KMS-11 (cell line): ENCODE data around the gene TNFRSF6B.

Experiments used
- H2AFZ ChIP-seq: fragments of 200-600 bp; sonication (generic); 2 replicates; pipeline ENCODE4 v1.6.1; 2016; ENCODE audit warnings: antibody characterized with exemption, mixed run types, low read depth
- H3K27ac ChIP-seq: fragments of 200-600 bp; sonication (generic); 2 replicates; pipeline ENCODE4 v1.6.1; 2016; ENCODE audit warnings: mild to moderate bottlenecking, mixed run types
- H3K27me3 ChIP-seq: fragments of 200-600 bp; sonication (generic); 2 replicates; pipeline ENCODE4 v1.6.1; 2017; ENCODE audit warnings: mild to moderate bottlenecking, low read depth, mixed run types, moderate library complexity; ENCODE audit not compliant: insufficient read depth
- H3K36me3 ChIP-seq: fragments of 200-600 bp; sonication (generic); 2 replicates; pipeline ENCODE4 v1.6.1; 2017; ENCODE audit warnings: mild to moderate bottlenecking, mixed run types; ENCODE audit not compliant: insufficient read depth
- H3K4me1 ChIP-seq: fragments of 200-600 bp; sonication (generic); 2 replicates; pipeline ENCODE4 v1.6.1; 2016; ENCODE audit warnings: mild to moderate bottlenecking, low read depth, mixed run types; ENCODE audit not compliant: poor library complexity, severe bottlenecking
- H3K4me2 ChIP-seq: fragments of 200-600 bp; sonication (generic); 2 replicates; pipeline ENCODE4 v1.7.0; 2016; ENCODE audit warnings: mild to moderate bottlenecking, mixed run types
- H3K4me3 ChIP-seq: fragments of 200-600 bp; sonication (generic); IDR thresholded peaks from 2 replicates; pipeline ENCODE4 v1.6.1; 2017; ENCODE audit warnings: low read depth, low read length, mixed read lengths; ENCODE audit not compliant: insufficient read depth
- H3K79me2 ChIP-seq: fragments of 200-600 bp; sonication (generic); 2 replicates; pipeline ENCODE4 v1.6.1; 2016; ENCODE audit warnings: low read depth, mixed run types; ENCODE audit not compliant: insufficient read depth
- H3K9ac ChIP-seq: fragments of 200-600 bp; sonication (generic); 2 replicates; pipeline ENCODE4 v1.6.1; 2016; ENCODE audit warnings: mild to moderate bottlenecking, mixed run types
- H4K20me1 ChIP-seq: fragments of 200-600 bp; sonication (generic); 2 replicates; pipeline ENCODE4 v1.6.1; 2016; ENCODE audit warnings: mild to moderate bottlenecking, mixed run types; ENCODE audit not compliant: insufficient read depth
- TF ChIP-seq, protein P1 (sequence below): fragments of 200-600 bp; sonication (generic); conservative IDR thresholded peaks from 2 replicates; pipeline ENCODE4 v1.6.1; 2017; ENCODE audit warnings: low read depth, mild to moderate bottlenecking, antibody characterized with exemption, low read length, moderate library complexity, mixed read lengths

Gene TNFRSF6B

DNA sequence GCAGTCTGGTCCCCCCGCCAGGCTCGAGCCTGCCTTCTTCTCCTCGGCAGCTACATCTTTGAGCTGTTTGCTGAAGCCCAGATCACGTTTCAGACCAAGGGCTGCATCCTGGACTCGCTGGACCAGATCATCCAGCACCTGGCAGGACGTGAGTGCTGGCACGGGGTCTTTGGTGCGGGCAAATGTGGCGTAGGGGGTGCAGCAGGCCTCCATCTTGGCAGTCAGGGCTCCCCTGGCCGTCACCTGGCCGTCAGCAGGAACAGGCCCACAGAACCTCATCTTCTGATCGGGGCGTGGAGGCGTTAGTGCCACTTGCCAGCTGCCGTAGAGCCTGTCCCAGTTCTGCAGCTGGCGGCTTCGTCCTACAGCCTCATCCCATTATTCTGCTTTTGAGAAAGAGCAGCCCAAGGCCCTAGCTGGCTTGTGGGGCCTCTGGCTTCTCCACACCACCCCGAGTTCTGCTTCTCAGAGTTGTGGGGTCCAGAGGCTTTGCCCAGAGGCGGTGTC lies 16.6 kb upstream of the TNFRSF6B start:
- H3K9ac ChIP-seq = no peak overlapping the region
- H3K27me3 ChIP-seq = no peaks in the 10 kb centered on the region
- H3K36me3 ChIP-seq = no peaks in the 10 kb centered on the region
- H3K27ac ChIP-seq = no peak overlapping the region
- H3K4me3 ChIP-seq = no peak overlapping the region
- no peaks in the 10 kb centered on the region for H4K20me1 ChIP-seq
- no peak overlapping the region for H3K4me2 ChIP-seq
- no peaks in the 10 kb centered on the region for H3K4me1 ChIP-seq
- H3K79me2 ChIP-seq = no peaks in the 10 kb centered on the region
- TF ChIP-seq, protein P1, sequence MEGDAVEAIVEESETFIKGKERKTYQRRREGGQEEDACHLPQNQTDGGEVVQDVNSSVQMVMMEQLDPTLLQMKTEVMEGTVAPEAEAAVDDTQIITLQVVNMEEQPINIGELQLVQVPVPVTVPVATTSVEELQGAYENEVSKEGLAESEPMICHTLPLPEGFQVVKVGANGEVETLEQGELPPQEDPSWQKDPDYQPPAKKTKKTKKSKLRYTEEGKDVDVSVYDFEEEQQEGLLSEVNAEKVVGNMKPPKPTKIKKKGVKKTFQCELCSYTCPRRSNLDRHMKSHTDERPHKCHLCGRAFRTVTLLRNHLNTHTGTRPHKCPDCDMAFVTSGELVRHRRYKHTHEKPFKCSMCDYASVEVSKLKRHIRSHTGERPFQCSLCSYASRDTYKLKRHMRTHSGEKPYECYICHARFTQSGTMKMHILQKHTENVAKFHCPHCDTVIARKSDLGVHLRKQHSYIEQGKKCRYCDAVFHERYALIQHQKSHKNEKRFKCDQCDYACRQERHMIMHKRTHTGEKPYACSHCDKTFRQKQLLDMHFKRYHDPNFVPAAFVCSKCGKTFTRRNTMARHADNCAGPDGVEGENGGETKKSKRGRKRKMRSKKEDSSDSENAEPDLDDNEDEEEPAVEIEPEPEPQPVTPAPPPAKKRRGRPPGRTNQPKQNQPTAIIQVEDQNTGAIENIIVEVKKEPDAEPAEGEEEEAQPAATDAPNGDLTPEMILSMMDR = no peak
- H2AFZ ChIP-seq = no peak overlapping the region

- Histone ChIP-seq H3K4me1 (no peaks in the 10 kb centered on the region), H3K79me2 (no peaks in the 10 kb centered on the region), H3K4me2 (no peak overlapping the region), H3K27ac (no peak overlapping the region), H4K20me1 (no peaks in the 10 kb centered on the region), H3K27me3 (no peaks in the 10 kb centered on the region), H3K4me3 (no peak overlapping the region), H2AFZ (no peak overlapping the region), H3K36me3 (no peaks in the 10 kb centered on the region), H3K9ac (no peak overlapping the region)
- TF ChIP-seq, protein P1 = no peak
Observed at GRCh38 chr20:63680427-63680826, 16.0 kb upstream of the TNFRSF6B start.

GRCh38 chr20:63680857-63681608 lies 15.4 kb upstream of the TNFRSF6B start:
- Histone ChIP-seq H3K27ac (no peak overlapping the region), H2AFZ (no peak overlapping the region), H3K79me2 (no peaks in the 10 kb centered on the region), H3K27me3 (no peaks in the 10 kb centered on the region), H3K4me1 (no peaks in the 10 kb centered on the region), H3K9ac (no peak overlapping the region), H3K4me3 (no peak overlapping the region), H4K20me1 (no peaks in the 10 kb centered on the region), H3K36me3 (no peaks in the 10 kb centered on the region), H3K4me2 (no peak overlapping the region)
- TF ChIP-seq, protein P1 = no peak

DNA sequence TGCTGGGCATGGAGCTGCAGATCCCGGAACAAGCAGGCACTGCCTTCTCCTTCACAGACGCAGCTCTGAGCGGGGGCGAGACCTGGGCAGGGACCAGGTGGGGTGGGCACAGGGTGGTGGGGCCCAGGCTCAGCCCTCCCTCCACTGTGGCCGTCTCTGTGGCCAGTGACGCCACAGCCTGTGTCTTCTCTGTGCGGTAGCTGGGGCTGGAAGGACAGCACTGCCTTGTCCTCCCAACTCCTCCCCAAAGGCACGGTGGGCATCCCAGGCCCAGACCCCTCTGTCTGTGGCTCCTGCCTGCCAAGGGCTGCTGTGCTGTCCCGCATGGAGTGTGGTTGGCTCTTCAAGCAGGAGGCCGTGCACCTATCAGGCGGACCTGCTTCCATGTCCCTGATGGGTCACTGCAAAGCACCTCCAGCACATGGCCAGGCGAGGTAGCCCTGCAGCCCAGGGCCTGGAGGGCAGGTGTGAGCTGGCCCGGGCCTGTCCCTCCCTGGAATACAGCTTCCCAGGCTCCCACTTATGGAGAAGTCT lies 14.8 kb upstream of the TNFRSF6B start:
- Histone ChIP-seq H3K4me2 (no peak overlapping the region), H3K27me3 (no peaks in the 10 kb centered on the region), H3K27ac (no peak overlapping the region), H3K79me2 (no peaks in the 10 kb centered on the region), H3K36me3 (no peaks in the 10 kb centered on the region), H4K20me1 (no peaks in the 10 kb centered on the region), H2AFZ (no peak overlapping the region), H3K9ac (no peak overlapping the region), H3K4me3 (no peak overlapping the region), H3K4me1 (no peaks in the 10 kb centered on the region)
- TF ChIP-seq, protein P1 = no peak
